IPS-NIHi11 (cell line): ENCODE results near the gene SPPL2A.

Source experiments
- DNase-seq: peaks from one replicate; pipeline ENCODE4 v3.0.0; 2012; ENCODE audit warnings: mixed read lengths, low spot score

The SPPL2A gene

GRCh38 chr15:50686469-50687301 is 78.8 kb downstream of the SPPL2A start, which contains the start of gene TRPM7:
TSS of gene TRPM7 (minus strand) at chr15:50686797. CDS start at chr15:50686533, 264 bp downstream.
- DNase-seq, result peak; percentile 94

DNA sequence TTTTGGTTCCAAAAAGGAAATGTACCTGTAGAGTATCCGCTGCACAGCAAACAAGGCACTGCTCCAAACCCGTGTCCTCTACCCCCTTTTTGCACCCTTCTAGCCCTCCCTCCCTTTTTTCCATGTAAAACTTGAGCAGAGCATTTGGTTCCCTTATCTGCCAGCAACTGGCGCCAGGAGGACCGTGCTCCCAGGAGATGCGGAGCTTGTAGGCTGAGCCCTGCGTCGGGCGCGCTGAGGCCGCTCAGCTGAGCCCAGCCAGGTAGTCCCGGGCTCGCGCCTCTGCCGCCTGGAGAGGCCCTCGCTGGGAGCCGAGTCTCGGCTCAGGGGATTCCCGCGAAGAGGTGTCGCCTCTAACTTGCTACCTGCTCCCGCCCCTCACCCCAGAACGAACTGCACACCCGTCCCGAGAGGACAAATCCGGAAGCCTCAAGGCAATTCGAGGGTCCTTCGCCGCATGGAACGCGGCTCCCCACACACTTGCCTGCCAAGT is 79.5 kb downstream of the SPPL2A start:
- peak; percentile 57 for DNase-seq

DNA sequence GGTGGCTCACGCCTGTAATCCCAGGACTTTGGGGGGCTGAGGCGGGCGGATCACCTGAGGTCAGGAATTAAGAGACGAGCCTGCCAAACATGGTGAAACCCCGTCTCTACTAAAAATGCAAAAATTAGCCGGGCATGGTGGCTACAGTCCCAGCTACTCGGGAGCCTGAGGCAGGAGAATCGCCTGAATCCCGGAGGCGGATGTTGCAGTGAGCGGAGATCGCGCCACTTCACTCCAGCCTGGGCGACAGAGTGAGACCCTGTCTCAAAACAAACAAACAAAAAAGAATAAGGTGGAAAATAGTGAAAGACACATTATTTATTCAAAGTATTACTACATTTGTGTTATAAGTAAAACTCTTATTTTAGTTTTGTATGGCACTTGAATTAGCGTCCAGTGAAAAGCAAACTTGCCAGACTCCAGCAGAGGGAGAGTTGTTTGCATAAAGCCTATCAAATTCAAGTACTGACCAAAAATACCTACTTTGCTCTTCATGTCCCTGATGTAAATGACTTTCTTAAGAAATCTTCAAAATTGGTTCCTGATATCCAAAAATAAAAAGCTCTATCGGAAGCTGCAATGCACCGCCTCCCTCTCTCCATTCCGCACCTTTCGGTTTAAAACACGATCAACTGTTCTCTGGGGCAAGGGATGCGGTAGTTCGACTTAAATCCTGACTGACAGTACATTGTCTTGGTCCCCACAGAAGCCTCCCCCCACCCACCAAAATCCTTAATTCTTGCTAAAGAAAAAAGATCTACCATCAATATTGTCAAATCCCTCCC is 80.1 kb downstream of the SPPL2A start:
- no peak for DNase-seq

DNA sequence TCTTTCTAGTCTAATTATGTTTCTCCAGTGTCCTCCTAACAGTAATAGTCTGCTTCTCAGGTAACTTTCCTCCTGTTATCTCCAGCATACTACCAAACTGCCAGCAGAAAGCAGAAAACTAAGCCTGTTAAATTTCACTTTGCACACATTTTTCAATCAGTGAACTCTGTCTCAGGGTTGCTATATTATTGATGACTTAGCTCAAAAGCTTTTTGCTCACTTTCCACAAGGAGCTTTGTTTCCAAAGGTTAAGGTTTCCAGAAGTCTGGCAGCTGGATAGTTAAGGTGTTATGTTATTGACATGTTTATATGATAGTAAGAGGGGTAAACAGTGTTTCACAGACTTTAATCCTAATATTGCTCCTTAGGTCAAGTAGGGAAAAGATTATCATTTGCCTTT is 84.0 kb downstream of the SPPL2A start:
- no peak for DNase-seq

DNA sequence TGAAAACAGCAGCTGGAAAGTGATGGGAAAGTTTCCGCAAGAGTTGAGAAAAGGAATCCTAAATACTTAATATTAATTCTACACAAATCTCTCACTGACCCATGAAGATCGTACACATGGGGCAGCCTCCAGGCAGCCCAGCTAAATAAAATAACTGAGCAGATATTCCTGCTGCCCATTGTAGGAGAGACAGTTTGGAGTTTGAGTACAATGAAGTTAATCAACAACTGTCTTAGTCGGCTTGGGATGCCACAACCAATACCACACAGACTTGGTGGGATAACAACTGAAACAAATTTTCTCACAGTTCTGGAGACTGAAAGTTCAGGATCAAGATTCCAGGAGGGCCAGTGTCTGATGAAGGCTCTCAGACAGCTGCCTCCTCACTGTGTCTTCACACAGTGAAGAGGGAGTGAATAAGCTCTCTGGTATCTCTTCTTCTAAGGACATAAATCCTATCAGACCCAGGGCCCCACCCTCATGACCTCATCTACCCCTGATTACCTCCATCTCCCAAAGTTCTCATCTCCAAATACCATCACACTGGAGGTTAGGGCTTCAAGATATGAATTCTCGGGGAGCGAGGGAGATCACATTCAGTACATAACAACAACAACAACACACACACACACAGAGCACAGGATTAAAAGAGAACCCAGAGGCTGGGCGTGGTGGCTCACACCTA is 88.6 kb downstream of the SPPL2A start:
- DNase-seq, result no peak

GRCh38 chr15:50675535-50676144 is 89.9 kb downstream of the SPPL2A start:
- no peak for DNase-seq

GRCh38 chr15:50670115-50670514 is 95.4 kb downstream of the SPPL2A start:
- no peak for DNase-seq

GRCh38 chr15:50669611-50670010 is 95.9 kb downstream of the SPPL2A start:
- DNase-seq, result no peak

- DNase-seq, result no peak
Measured at GRCh38 chr15:50665938-50666337, 99.6 kb downstream of the SPPL2A start.

DNA sequence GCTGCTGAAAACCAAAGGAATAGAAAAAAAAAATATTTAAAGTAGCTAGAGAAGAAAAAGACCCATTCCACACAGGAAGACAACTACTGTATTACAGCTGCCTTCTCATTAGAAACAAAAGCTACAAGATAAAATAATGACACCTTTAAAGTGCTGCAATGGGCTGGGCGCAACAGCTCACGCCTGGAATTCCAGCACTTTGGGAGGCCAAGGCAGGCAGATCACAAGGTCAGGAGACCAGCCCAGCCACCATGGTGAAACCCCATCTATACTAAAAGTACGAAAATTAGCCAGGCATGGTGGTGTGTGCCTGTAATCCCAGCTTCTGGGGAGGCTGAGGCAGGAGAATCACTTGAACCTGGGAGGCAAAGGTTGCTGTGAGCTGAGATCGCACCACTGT is 110.0 kb downstream of the SPPL2A start:
- DNase-seq, result no peak

GRCh38 chr15:50653156-50653743 is 112.3 kb downstream of the SPPL2A start:
- DNase-seq, result no peak

DNA sequence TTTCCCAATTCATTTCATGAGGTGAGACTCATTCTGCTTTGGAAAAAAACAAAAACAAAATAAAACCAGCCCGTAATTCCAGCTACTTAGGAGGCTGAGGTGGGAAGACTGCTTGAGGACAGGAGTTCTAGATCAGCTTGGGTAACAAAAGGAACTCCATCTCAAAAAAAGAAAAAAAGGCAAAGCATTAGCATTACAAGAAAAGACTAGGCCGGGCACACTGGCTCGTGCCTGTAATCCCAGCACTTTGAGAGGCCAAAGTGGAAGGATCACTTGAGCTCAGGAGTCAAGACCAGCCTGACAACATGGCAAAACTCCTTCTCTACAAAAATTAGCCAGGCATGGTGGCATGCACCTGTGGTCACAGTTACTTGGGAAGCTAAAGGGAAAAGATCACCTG is 112.8 kb downstream of the SPPL2A start:
- DNase-seq, result no peak
